SK-N-SH treated with all-trans-retinoic acid at 6 μM for 48 hours (cell line): ENCODE results near the gene S100B.

ENCODE experiments used
- ATAC-seq: fragments of 200-7000 bp; cut with Tn5 transposase; 3 replicates; pipeline ENCODE4 v1.9.1; 2020; ENCODE audit warnings: mild to moderate bottlenecking, moderate library complexity
- BACH2 ChIP-seq: fragments of 250-450 bp; sonication (Bioruptor Pico); IDR thresholded peaks from 2 replicates; pipeline ENCODE4 v1.9.0; 2021; ENCODE audit warnings: mild to moderate bottlenecking, borderline replicate concordance
- CSDC2 ChIP-seq: fragments of 250-450 bp; sonication (Bioruptor Pico); IDR thresholded peaks from 2 replicates; pipeline ENCODE4 v1.5.0; 2020; ENCODE audit warnings: mild to moderate bottlenecking, moderate library complexity
- ESRRG ChIP-seq: fragments of 250-450 bp; sonication (Bioruptor Pico); IDR thresholded peaks from 2 replicates; pipeline ENCODE4 v1.6.1; 2021; ENCODE audit warnings: mild to moderate bottlenecking
- GLIS3 ChIP-seq: fragments of 250-450 bp; sonication (Bioruptor Pico); IDR thresholded peaks from 2 replicates; pipeline ENCODE4 v1.5.0; 2020; ENCODE audit warnings: mild to moderate bottlenecking, moderate library complexity
- ISL1 ChIP-seq: fragments of 250-450 bp; sonication (Bioruptor Pico); IDR thresholded peaks from 2 replicates; pipeline ENCODE4 v2.1.2; 2022; ENCODE audit warnings: mild to moderate bottlenecking, moderate library complexity
- OSR1 ChIP-seq: fragments of 250-450 bp; sonication (Bioruptor Pico); IDR thresholded peaks from 2 replicates; pipeline ENCODE4 v1.8.0; 2022; ENCODE audit warnings: moderate library complexity, mild to moderate bottlenecking, inconsistent platforms
- PPARA ChIP-seq: fragments of 250-450 bp; sonication (Bioruptor Pico); IDR thresholded peaks from 2 replicates; pipeline ENCODE4 v1.5.0; 2020; ENCODE audit warnings: mild to moderate bottlenecking, borderline replicate concordance
- RARB ChIP-seq: fragments of 250-450 bp; sonication (Bioruptor Pico); IDR thresholded peaks from 2 replicates; pipeline ENCODE4 v1.8.0; 2021; ENCODE audit warnings: mild to moderate bottlenecking, moderate library complexity
- SNAI2 ChIP-seq: fragments of 250-450 bp; sonication (Bioruptor Pico); IDR thresholded peaks from 2 replicates; pipeline ENCODE4 v1.5.0; 2020; ENCODE audit warnings: mild to moderate bottlenecking, moderate library complexity
- TCF4 ChIP-seq: fragments of 250-450 bp; sonication (Bioruptor Pico); IDR thresholded peaks from 2 replicates; pipeline ENCODE4 v1.8.0; 2021; ENCODE audit warnings: mild to moderate bottlenecking, moderate library complexity, borderline replicate concordance
- TOX ChIP-seq: fragments of 250-450 bp; sonication (Bioruptor Pico); IDR thresholded peaks from 2 replicates; pipeline ENCODE4 v1.8.0; 2021; ENCODE audit warnings: mild to moderate bottlenecking, moderate library complexity, borderline replicate concordance
- TSHZ2 ChIP-seq: fragments of 250-450 bp; sonication (Bioruptor Pico); IDR thresholded peaks from 2 replicates; pipeline ENCODE4 v1.5.0; 2020; ENCODE audit warnings: mild to moderate bottlenecking, moderate library complexity
- ZC3H10 ChIP-seq: fragments of 250-450 bp; sonication (Bioruptor Pico); IDR thresholded peaks from 2 replicates; pipeline ENCODE4 v1.5.1; 2021; ENCODE audit warnings: mild to moderate bottlenecking, moderate library complexity
- ZFP30 ChIP-seq: fragments of 450-650 bp; formaldehyde crosslinking; IDR thresholded peaks from 2 replicates; pipeline ENCODE4 v1.5.0; 2022; ENCODE audit warnings: mild to moderate bottlenecking, moderate library complexity
- ZNF565 ChIP-seq: fragments of 450-650 bp; formaldehyde crosslinking; conservative IDR thresholded peaks from 2 replicates; pipeline ENCODE4 v1.5.0; 2020; ENCODE audit warnings: low read depth, mild to moderate bottlenecking, moderate library complexity
- ZNF70 ChIP-seq: fragments of 450-650 bp; formaldehyde crosslinking; IDR thresholded peaks from 2 replicates; pipeline ENCODE4 v1.5.0; 2020; ENCODE audit warnings: mild to moderate bottlenecking, moderate library complexity
- ZNF8 ChIP-seq: fragments of 450-650 bp; formaldehyde crosslinking; IDR thresholded peaks from 2 replicates; pipeline ENCODE4 v1.5.0; 2020; ENCODE audit warnings: mild to moderate bottlenecking, moderate library complexity
- TF ChIP-seq, protein P1 (sequence below): fragments of 250-450 bp; sonication (Bioruptor Pico); IDR thresholded peaks from 2 replicates; pipeline ENCODE4 v1.5.1; 2021; ENCODE audit warnings: mild to moderate bottlenecking, moderate library complexity
- TF ChIP-seq, protein P2 (sequence below): fragments of 250-450 bp; sonication (Bioruptor Pico); IDR thresholded peaks from 2 replicates; pipeline ENCODE4 v1.8.0; 2021; ENCODE audit warnings: low read depth, mild to moderate bottlenecking, moderate library complexity, borderline replicate concordance
- TF ChIP-seq, protein P3 (sequence below): fragments of 250-450 bp; sonication (Bioruptor Pico); IDR thresholded peaks from 2 replicates; pipeline ENCODE4 v1.8.0; 2020; ENCODE audit warnings: mild to moderate bottlenecking, moderate library complexity, borderline replicate concordance

S100B gene

GRCh38 chr21:46604975-46605766 lies at the start of gene S100B:
TSS of gene S100B (minus strand) at chr21:46605082. CDS start at chr21:46602415, 2,667 bp downstream.
- ATAC-seq, result peak; percentile 71
- no peak for TF ChIP-seq TSHZ2 (CRISPR knock-in tag)

DNA sequence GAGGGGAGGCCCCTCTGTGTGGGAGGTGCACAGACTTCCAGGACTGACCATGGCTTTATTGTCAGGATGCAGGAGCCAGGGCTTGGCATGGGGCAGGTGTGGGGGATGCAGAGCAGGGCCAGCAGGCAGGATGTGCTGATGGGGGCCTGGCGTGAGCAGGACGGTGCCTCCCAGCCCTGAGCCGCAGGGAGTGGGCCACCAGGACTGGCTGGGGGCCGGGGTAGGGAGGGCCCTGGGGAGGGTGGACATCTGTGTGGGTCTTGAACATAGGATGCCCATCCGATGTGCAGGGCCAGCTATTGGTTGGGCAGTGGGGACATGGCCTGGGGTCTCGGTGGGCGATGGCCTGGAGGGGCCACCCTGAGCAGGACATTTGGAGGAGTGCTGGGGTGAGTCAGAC lies 46.2 kb upstream of the S100B start:
- ATAC-seq, result no peak
- TF ChIP-seq, protein P1, sequence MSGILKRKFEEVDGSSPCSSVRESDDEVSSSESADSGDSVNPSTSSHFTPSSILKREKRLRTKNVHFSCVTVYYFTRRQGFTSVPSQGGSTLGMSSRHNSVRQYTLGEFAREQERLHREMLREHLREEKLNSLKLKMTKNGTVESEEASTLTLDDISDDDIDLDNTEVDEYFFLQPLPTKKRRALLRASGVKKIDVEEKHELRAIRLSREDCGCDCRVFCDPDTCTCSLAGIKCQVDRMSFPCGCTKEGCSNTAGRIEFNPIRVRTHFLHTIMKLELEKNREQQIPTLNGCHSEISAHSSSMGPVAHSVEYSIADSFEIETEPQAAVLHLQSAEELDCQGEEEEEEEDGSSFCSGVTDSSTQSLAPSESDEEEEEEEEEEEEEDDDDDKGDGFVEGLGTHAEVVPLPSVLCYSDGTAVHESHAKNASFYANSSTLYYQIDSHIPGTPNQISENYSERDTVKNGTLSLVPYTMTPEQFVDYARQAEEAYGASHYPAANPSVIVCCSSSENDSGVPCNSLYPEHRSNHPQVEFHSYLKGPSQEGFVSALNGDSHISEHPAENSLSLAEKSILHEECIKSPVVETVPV, result no peak
- TF ChIP-seq ZC3H10 (CRISPR knock-in tag) (no peak), TCF4 (CRISPR knock-in tag) (no peak), OSR1 (CRISPR knock-in tag) (no peak), SNAI2 (CRISPR knock-in tag) (no peak), GLIS3 (no peak), ZNF70 (CRISPR knock-in tag) (no peak), ZNF565 (CRISPR knock-in tag) (no peak), BACH2 (CRISPR knock-in tag) (no peak), ZFP30 (no peak), PPARA (CRISPR knock-in tag) (no peak), TSHZ2 (CRISPR knock-in tag) (no peak), ISL1 (CRISPR knock-in tag) (no peak), CSDC2 (CRISPR knock-in tag) (no peak), ESRRG (CRISPR knock-in tag) (no peak), TOX (CRISPR knock-in tag) (no peak), RARB (CRISPR knock-in tag) (no peak), ZNF8 (no peak)
- TF ChIP-seq, protein P2, sequence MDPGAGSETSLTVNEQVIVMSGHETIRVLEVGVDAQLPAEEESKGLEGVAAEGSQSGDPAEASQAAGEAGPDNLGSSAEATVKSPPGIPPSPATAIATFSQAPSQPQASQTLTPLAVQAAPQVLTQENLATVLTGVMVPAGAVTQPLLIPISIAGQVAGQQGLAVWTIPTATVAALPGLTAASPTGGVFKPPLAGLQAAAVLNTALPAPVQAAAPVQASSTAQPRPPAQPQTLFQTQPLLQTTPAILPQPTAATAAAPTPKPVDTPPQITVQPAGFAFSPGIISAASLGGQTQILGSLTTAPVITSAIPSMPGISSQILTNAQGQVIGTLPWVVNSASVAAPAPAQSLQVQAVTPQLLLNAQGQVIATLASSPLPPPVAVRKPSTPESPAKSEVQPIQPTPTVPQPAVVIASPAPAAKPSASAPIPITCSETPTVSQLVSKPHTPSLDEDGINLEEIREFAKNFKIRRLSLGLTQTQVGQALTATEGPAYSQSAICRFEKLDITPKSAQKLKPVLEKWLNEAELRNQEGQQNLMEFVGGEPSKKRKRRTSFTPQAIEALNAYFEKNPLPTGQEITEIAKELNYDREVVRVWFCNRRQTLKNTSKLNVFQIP (CRISPR knock-in tag), result no peak
- TF ChIP-seq, protein P3, sequence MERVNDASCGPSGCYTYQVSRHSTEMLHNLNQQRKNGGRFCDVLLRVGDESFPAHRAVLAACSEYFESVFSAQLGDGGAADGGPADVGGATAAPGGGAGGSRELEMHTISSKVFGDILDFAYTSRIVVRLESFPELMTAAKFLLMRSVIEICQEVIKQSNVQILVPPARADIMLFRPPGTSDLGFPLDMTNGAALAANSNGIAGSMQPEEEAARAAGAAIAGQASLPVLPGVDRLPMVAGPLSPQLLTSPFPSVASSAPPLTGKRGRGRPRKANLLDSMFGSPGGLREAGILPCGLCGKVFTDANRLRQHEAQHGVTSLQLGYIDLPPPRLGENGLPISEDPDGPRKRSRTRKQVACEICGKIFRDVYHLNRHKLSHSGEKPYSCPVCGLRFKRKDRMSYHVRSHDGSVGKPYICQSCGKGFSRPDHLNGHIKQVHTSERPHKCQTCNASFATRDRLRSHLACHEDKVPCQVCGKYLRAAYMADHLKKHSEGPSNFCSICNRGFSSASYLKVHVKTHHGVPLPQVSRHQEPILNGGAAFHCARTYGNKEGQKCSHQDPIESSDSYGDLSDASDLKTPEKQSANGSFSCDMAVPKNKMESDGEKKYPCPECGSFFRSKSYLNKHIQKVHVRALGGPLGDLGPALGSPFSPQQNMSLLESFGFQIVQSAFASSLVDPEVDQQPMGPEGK, result no peak
- TF ChIP-seq, all 23 proteins: peak for 0
